Large intestine (tissue), 3 donors: ENCODE results near the gene ZNF862. TPM values are rescaled to one million over a fixed set of nuclear protein-coding genes. Genes with fewer than 3 reads are reported as not detected.

Experiments
- DNase-seq, 2 donors: peaks; one replicate each; pipeline versions ENCODE4 v3.0.0 to v3.0.0-alpha.2; 2013
- H3K27ac ChIP-seq: one replicate; pipeline ENCODE4 v1.5.1; 2013; ENCODE audit warnings: low read length
- H3K27me3 ChIP-seq: 2 replicates; pipeline ENCODE4 v1.6.1; 2013; ENCODE audit warnings: low read length; ENCODE audit not compliant: control insufficient read depth, insufficient read depth
- H3K36me3 ChIP-seq: 2 replicates; pipeline ENCODE4 v1.6.1; 2013; ENCODE audit warnings: low read length; ENCODE audit not compliant: control insufficient read depth, insufficient read depth
- H3K4me1 ChIP-seq: one replicate; pipeline ENCODE4 v1.6.1; 2013; ENCODE audit warnings: low read length; ENCODE audit not compliant: control insufficient read depth, insufficient read depth
- H3K4me3 ChIP-seq: one replicate; pipeline ENCODE4 v1.5.1; 2013; ENCODE audit warnings: low read length
- H3K9me3 ChIP-seq: one replicate; pipeline ENCODE4 v1.6.1; 2013; ENCODE audit warnings: mild to moderate bottlenecking, low read depth, low read length, moderate library complexity; ENCODE audit not compliant: control insufficient read depth
- WGBS: methylation state at CpG from one replicate; pipeline ENCODE4 v1.1.5; 2013; ENCODE audit warnings: low lambda C conversion rate; ENCODE audit not compliant: insufficient coverage; 5-methylcytosine and 5-hydroxymethylcytosine counted together
- polyA plus RNA-seq: library from polyadenylated mRNA; unstranded; fragments of 120-200 nt; gene quantifications from one replicate; pipeline ENCODE4 v1.2.1, GENCODE V29; 2013

Gene ZNF862
- polyA plus RNA-seq, 1 donor: 13.9 TPM

DNA sequence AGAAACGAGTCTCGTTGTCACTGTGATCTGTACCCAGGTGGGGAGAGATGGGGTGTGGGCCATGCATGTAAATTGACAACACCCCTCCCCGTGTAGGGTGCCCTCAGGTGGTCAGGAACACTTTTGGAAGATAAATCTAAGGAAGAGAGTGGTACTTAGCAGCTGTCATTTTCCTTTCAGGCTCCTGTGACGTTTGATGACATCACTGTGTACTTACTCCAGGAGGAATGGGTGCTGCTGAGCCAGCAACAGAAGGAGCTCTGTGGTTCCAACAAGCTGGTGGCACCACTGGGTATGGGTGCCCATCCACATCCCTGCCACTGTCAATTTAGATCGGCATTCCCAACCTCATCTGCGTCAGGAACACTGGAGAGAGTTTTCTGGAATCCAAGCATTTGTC is 6.3 kb downstream of the ZNF862 start:
- peaks cover 2% of the 10 kb centered on the region for H3K4me1 ChIP-seq
- H3K27me3 ChIP-seq: no peaks in the 10 kb centered on the region
- H3K36me3 ChIP-seq: peaks cover 14% of the 10 kb centered on the region
- no peaks in the 10 kb centered on the region for H3K9me3 ChIP-seq
- no peak overlapping the region for H3K27ac ChIP-seq
- 100% methylated on average over 1 of the region's 6 CpGs for WGBS
- DNase-seq: no peak
- no peak overlapping the region for H3K4me3 ChIP-seq

DNA sequence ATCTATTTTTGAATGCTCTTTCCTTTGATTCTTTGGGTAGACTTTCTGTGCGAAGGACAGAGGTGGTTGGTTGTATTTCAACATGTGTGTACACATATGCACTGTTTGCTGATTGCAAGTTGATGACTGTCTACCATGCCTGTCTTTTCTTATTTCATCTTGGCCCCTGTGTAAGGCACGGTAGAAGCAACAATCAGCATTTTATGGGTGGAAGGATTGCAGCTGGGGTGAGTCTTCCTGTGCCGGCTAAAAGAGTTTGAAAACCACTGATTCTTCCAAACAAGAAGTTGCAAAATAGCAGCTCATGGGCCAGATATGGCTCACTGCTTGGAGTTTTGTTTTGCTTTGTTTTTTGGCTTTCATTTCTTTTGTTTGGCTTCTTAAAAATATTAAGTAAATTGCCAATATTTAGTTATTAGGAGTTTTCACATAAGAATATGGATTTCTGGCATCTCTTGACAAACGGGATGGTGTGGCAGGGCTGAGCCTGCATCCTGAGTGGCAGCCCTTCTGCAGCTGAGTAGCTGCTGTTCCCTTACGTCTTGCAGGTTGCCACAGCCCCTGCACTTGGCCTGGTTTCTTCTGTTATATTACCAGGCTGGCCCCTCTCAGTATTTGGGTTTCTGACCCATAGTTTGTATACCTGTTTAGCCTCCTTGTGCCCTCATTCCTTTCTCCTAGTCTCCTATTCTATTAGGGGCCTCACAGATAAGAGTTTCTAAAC is 7.2 kb downstream of the ZNF862 start:
- no peak for DNase-seq
- no peaks in the 10 kb centered on the region for H3K27me3 ChIP-seq
- H3K4me1 ChIP-seq: no peaks in the 10 kb centered on the region
- H3K4me3 ChIP-seq: no peak overlapping the region
- no peak overlapping the region for H3K27ac ChIP-seq
- WGBS: 100% methylated on average over 1 of the region's 5 CpGs
- H3K9me3 ChIP-seq: no peaks in the 10 kb centered on the region
- H3K36me3 ChIP-seq: peaks cover 17% of the 10 kb centered on the region

DNA sequence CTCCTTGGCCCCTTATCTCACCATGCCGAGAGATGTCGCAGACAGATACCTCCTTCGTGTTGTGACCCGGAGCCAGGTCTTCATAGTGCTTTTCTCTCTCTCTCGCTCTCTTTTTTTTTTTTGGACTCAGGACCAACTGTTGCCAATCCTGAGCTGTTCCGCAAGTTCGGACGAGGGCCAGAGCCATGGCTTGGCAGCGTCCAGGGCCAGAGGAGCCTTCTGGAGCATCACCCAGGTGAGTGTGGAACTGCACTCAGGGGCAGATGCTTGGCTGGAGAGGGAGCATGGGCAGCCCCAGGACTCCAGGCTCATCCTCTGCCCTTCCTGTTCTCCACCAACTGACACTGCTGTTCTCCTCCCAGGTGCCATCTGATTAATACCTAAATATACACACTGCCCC is 7.8 kb downstream of the ZNF862 start:
- Histone ChIP-seq H3K4me3 (no peak overlapping the region), H3K9me3 (no peaks in the 10 kb centered on the region), H3K27ac (no peak overlapping the region), H3K36me3 (peaks cover 17% of the 10 kb centered on the region), H3K4me1 (no peaks in the 10 kb centered on the region), H3K27me3 (no peaks in the 10 kb centered on the region)
- no CpG with 5 or more reads among the region's 9 CpGs for WGBS
- no peak for DNase-seq

DNA sequence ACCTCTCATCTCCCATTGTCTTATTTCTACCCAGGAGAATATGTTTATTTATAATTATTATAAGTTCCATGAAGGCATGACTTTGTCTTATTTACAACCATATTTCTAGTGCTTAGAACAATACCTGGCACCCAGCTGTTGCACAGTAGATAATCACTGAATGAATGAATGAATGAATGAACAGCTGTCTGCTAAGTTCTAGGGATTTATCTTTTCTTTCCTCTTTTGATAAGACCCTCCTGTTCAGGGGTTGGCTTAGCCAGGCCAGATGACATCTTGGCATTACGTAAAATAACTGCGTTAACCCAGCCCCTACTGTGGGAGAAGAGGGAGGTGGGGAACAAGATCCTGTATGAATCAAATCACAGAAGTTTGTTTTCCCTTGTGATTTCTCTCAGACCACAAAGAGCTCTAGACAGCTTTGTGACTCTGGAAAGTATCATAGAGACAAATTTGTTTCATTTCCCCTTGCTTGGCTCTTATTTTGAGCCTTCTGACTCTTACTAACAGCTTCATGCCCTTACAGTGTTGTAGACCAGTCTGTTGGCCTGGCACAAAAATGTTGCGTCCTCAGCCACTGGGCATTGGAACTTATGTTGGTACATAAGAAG is 8.4 kb downstream of the ZNF862 start:
- Histone ChIP-seq H3K9me3 (no peaks in the 10 kb centered on the region), H3K27me3 (no peaks in the 10 kb centered on the region), H3K36me3 (peaks cover 17% of the 10 kb centered on the region), H3K4me1 (no peaks in the 10 kb centered on the region), H3K4me3 (no peak overlapping the region), H3K27ac (no peak overlapping the region)
- DNase-seq: no peak
- WGBS: no CpG with 5 or more reads among the region's 3 CpGs

DNA sequence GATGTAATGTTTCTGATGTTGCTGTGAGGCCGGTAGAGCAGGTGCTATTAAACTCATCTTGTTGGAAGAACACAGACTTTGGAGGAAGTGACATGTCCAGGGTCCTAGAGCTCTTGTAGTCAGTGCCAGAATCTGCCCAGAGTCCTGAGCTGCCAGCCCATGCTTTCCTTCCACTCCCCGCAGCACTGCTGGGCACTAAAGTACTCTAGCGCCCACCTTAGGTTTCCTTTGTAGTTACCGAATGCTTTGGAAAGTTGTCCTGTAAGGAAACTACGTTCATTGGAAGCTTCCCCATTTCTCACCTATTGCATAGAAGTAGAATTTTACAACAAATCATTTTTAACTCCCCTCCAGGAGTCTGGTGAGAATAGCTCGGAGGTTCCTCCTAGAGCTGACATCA is 11.0 kb downstream of the ZNF862 start:
- Histone ChIP-seq H3K9me3 (no peaks in the 10 kb centered on the region), H3K36me3 (peaks cover 22% of the 10 kb centered on the region), H3K4me3 (no peak overlapping the region), H3K27ac (no peak overlapping the region), H3K27me3 (no peaks in the 10 kb centered on the region), H3K4me1 (peaks cover under 1% of the 10 kb centered on the region)
- no peak for DNase-seq
- no CpG with 5 or more reads among the region's 6 CpGs for WGBS

DNA sequence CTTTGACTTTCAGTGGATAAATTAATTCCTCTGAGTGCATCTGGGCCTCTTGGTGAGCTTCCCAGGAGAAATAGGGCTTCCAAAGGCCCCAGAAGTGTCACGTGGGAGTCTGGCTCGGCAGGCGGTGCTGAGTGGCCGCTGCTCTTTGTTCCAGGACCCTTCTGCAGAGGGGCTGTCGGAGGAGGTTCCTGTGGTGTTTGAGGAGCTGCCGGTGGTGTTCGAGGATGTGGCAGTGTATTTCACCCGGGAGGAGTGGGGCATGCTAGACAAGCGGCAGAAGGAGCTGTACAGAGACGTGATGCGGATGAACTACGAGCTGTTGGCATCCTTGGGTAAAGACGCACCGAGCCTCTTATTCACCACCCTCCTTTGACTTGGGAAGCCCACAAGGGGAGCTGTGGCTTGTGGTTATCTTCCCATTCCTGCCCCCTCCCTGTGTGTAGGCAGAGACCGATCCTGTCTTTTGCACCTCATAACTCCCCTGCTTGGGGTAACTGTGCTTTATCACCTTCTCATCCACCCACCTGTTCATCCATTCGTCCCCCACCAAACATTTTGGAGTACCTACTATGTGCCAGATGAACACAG is 11.9 kb downstream of the ZNF862 start:
- no peak for DNase-seq

DNA sequence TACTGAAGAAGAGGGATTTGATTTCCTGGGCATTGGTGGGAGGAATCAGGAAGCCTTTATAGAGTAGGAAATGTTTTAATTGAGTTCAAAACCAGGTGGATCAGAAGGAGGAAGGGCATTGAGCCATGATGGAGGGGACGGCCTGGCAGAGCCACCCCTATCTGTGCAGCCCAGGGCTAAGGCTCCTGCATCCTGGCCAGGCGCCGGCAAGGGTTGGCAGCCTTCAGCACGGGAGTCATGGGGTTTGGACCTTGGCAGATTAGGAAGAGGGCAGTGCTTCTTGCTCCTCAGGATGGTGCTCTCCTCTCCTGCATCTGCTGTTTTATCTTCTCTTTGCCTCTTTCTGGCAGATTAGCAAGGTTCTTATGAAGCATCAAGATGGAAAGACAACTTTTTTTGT is 12.5 kb downstream of the ZNF862 start:
- Histone ChIP-seq H3K36me3 (peaks cover 22% of the 10 kb centered on the region), H3K27ac (no peak overlapping the region), H3K27me3 (no peaks in the 10 kb centered on the region), H3K9me3 (no peaks in the 10 kb centered on the region), H3K4me1 (peaks cover 9% of the 10 kb centered on the region), H3K4me3 (no peak overlapping the region)
- DNase-seq: no peak
- no CpG with 5 or more reads among the region's 4 CpGs for WGBS

More for the DNA sequence above, 11.9 kb downstream of the ZNF862 start:
- Histone ChIP-seq H3K27me3 (no peaks in the 10 kb centered on the region), H3K9me3 (no peaks in the 10 kb centered on the region), H3K27ac (no peak overlapping the region), H3K36me3 (peaks cover 22% of the 10 kb centered on the region), H3K4me3 (no peak overlapping the region), H3K4me1 (peaks cover 9% of the 10 kb centered on the region)
- 80% methylated on average over 1 of the region's 16 CpGs for WGBS

DNA sequence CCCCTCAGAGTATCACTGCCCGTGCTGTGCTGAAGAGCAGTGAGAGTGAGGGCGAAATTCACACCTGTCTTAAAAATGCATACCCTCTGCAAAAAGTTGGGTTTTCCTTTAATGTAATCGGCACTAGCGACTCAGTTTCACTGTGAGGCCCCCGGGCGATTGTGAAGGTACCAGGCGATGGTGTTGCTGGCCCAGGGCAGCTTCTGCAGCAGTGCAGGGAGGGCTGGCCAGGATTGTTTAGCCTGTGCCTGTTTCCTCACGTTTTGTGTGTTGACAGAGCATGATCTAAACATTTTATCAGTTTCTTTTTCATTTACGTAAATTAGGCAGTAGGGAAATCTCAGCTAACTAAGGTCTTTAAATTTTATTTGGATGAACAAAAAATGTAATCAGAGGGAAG is 13.3 kb downstream of the ZNF862 start:
- WGBS: 79% methylated on average over 2 of the region's 9 CpGs
- H3K36me3 ChIP-seq: peaks cover 16% of the 10 kb centered on the region
- H3K27ac ChIP-seq: no peak overlapping the region
- no peak overlapping the region for H3K4me3 ChIP-seq
- H3K27me3 ChIP-seq: no peaks in the 10 kb centered on the region
- H3K9me3 ChIP-seq: no peaks in the 10 kb centered on the region
- H3K4me1 ChIP-seq: peaks cover 9% of the 10 kb centered on the region
- DNase-seq: no peak

DNA sequence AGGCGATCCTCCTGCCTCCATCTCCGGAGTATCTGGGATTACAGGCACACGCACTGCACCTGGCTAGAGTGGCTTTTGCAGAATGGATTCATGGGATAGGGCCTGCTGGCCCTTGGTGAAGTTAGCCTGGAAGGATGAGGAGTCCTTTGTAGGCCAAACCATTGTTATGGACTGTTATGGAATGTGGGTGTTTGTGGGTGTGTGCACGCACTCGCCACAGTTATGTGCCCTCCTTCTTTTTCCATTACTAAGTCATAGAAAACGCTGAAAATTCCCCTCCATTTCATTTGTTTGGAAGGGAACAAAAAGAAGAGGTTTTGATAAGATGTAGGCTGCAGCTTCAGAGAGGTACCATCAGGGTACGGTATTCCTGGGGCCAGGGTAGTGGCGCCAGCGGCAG is 15.0 kb downstream of the ZNF862 start:
- 100% methylated on average over 1 of the region's 9 CpGs for WGBS
- no peak for DNase-seq
- Histone ChIP-seq H3K27ac (no peak overlapping the region), H3K4me3 (no peak overlapping the region), H3K36me3 (peaks cover 12% of the 10 kb centered on the region), H3K9me3 (no peaks in the 10 kb centered on the region), H3K4me1 (peaks cover 9% of the 10 kb centered on the region), H3K27me3 (no peaks in the 10 kb centered on the region)

DNA sequence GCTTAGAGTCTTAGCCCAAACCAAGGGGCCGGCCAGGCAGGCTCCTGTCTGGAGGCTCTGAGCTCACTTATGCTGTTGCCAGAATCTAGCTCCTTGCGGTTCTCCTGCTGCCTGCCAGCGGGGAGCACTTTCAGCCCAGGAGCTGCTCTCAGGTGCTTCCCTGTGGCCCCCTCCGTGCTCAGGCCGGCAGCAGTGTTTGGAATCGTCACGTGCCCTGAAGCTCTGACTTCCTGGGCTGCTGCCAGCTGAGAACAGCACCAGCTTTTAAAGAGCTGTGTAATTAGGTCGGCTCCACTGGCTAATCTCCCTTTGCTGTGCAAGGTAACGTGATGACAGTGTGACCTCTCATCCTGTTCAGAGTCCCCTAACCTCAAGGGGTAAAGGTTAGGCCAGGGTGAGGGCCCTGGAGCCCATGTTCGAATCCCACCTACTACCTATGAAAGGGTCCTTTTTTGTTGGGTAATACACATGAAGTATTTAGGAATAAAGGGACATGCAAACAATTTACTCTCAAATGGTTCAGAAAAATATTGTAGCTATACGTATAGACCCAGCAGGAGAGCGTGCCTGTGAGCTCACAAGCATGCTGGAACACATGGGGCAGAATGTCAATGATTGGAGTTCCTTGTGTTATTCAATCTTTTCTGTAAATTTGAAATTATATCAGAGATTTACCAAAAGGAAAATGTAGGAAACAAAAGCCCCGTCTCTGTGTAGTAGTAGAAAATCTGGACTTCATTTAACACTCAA is 16.6 kb downstream of the ZNF862 start:
- Histone ChIP-seq H3K36me3 (peaks cover 18% of the 10 kb centered on the region), H3K27ac (peak overlapping the region; percentile 20), H3K4me1 (peaks cover 9% of the 10 kb centered on the region), H3K4me3 (no peak overlapping the region), H3K27me3 (no peaks in the 10 kb centered on the region), H3K9me3 (no peaks in the 10 kb centered on the region)
- DNase-seq: peak; percentile 80 to 89
- 88% methylated on average over 3 of the region's 13 CpGs for WGBS
